ENCODE data around the gene SCAMP5. TPM values are rescaled to one million over a fixed set of nuclear protein-coding genes. Genes with fewer than 3 reads are reported as not detected.

SCAMP5 gene
- total RNA-seq, 2 experiments from 2014 or later, result 3.9 to 4.5 TPM

DNA sequence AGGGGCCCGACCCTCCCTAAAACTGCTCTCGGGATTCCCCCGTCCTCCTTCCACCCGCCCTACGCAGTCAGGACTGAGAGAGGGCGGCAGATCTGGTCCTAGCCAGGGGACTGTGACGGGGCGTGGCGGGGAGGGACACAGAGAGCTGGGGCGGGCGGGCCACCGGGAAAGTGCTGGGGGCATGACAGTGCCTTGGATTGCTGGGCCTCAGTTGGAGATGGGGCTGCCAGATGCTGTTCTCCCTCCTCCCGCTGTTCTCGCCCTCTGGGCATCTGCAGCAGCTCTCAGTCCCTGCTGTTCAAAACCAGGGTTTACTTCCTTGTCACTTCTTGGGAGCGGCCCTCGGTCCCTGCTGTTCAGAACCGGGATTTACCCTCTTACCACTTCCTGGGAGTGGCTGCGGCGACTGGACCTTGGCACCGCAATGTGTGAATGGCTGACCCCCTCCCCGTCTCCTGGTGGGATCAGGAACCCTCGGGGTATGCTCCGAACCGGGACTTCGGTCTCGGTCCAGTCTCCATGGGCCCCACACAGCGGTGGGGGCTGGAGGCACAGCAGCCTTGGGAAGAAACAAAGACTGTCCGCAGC is 36.9 kb upstream of the SCAMP5 start:
- Mint-ChIP-seq H3K27me3 (peaks cover 25% of the 10 kb centered on the region), H3K4me1 (peaks cover 46% of the 10 kb centered on the region), H3K4me3 (peak overlapping the region; percentile 26), H3K36me3 (ENCODE audit: low read depth) (no peaks in the 10 kb centered on the region), H3K9me3 (ENCODE audit: low read depth) (no peaks in the 10 kb centered on the region), H3K27ac (no peak overlapping the region)
- no peak for ATAC-seq
- DNase-seq, result peak; percentile 41
- POLR2A ChIA-PET, result no interaction called here
- intact Hi-C loops (cut with DNase I, micrococcal nuclease), result loop anchor here (5.0 to 10.0 kb wide), 3 partner anchors 176 to 494 kb away; partner anchors contain the start of genes CSK (in 1 of the 2) and SIN3A (in 1 of the 2)
- CTCF ChIA-PET, result interaction anchor here (0.8 to 3.0 kb wide), 4 partner anchors 8 to 101 kb away, joined by 3 to 20 read pairs (median 4); no protein-coding TSS in a partner anchor

DNA sequence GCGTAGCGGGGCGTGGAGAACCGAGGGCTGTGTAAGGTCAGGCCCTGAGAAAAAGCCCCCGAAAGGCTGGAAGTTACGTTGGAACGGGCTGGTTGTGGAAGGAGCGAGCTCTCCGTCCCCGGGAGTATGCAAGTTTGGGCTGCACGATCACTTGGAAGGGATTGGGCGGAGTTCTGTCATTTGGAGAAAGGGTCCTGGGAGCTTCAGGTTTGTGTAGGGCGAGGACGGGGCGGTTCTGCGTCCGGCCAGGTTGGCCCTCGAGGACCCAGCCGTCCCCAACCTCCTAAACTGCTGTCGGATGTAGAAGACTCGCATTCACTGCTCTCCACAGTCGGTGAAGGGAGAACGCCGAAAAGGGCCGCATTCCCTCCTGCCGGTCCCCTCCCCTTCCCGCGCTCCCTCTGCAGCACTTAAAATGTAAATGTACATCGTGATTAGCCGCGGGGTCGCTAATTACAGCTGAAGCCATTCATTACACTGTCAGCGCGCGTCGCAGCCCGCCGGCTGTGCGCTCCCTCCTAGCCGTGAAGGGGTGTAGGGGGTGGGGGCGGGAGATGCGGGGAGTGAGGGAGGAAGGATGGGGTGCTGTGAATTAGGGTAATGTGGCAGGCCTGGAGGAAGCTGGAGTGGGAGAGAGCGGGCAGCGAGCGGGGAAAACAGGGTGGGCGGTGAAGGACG is 36.3 kb upstream of the SCAMP5 start:
- Mint-ChIP-seq H3K27me3 (peaks cover 25% of the 10 kb centered on the region), H3K27ac (no peak overlapping the region), H3K9me3 (ENCODE audit: low read depth) (no peaks in the 10 kb centered on the region), H3K4me3 (peak overlapping the region; percentile 38), H3K4me1 (peaks cover 46% of the 10 kb centered on the region), H3K36me3 (ENCODE audit: low read depth) (no peaks in the 10 kb centered on the region)
- intact Hi-C loops (cut with DNase I, micrococcal nuclease), result loop anchor here (5.0 to 10.0 kb wide), 3 partner anchors 177 to 493 kb away; partner anchors contain the start of genes CSK (in 1 of the 2) and SIN3A (in 1 of the 2)
- CTCF ChIA-PET, result interaction anchor here (0.5 to 3.0 kb wide), 6 partner anchors 9 to 165 kb away, joined by 3 to 20 read pairs (median 3); no protein-coding TSS in a partner anchor
- peak; percentile 17 for DNase-seq
- POLR2A ChIA-PET, result interaction anchor here (0.6 kb wide), 1 partner anchor 408 kb away, joined by 3 read pairs; no protein-coding TSS in a partner anchor
- ATAC-seq, result no peak

- no peak for ATAC-seq
- Mint-ChIP-seq H3K36me3 (ENCODE audit: low read depth) (no peaks in the 10 kb centered on the region), H3K27ac (no peak overlapping the region), H3K27me3 (peaks cover 25% of the 10 kb centered on the region), H3K4me3 (no peak overlapping the region), H3K4me1 (peaks cover 46% of the 10 kb centered on the region), H3K9me3 (ENCODE audit: low read depth) (no peaks in the 10 kb centered on the region)
- CTCF ChIA-PET, result interaction anchor here (0.8 to 3.0 kb wide), 6 partner anchors 9 to 165 kb away, joined by 3 to 20 read pairs (median 4); no protein-coding TSS in a partner anchor
- no peak for DNase-seq
- intact Hi-C loops (cut with DNase I, micrococcal nuclease), result loop anchor here (5.0 to 10.0 kb wide), 3 partner anchors 177 to 493 kb away; partner anchors contain the start of genes CSK (in 1 of the 2) and SIN3A (in 1 of the 2)
- POLR2A ChIA-PET, result interaction anchor here (0.6 kb wide), 1 partner anchor 409 kb away, joined by 3 read pairs; no protein-coding TSS in a partner anchor
Observed at GRCh38 chr15:74959586-74959939, 35.8 kb upstream of the SCAMP5 start.

- no peak for DNase-seq
- POLR2A ChIA-PET, result interaction anchor here (1.1 to 1.2 kb wide), 2 partner anchors 17 to 63 kb away, joined by 4 to 6 read pairs; partner anchors contain the start of gene PPCDC
- CTCF ChIA-PET, result interaction anchor here (0.8 to 3.0 kb wide), 6 partner anchors 10 to 166 kb away, joined by 3 to 20 read pairs (median 4); no protein-coding TSS in a partner anchor
- intact Hi-C loops (cut with DNase I, micrococcal nuclease), result loop anchor here in 1 of 2 experiments (2.0 kb wide), 1 partner anchor 63 kb away; the partner anchor contains the start of gene PPCDC
- H3K27ac Mint-ChIP-seq, result peak overlapping the region; percentile 72
- no peaks in the 10 kb centered on the region for H3K9me3 Mint-ChIP-seq (ENCODE audit: low read depth)
- peaks cover 41% of the 10 kb centered on the region for H3K4me1 Mint-ChIP-seq
- no peaks in the 10 kb centered on the region for H3K36me3 Mint-ChIP-seq (ENCODE audit: low read depth)
- H3K4me3 Mint-ChIP-seq, result no peak overlapping the region
- peaks cover 25% of the 10 kb centered on the region for H3K27me3 Mint-ChIP-seq
- no peak for ATAC-seq
Observed at GRCh38 chr15:74960286-74960685, 35.1 kb upstream of the SCAMP5 start.

GRCh38 chr15:74960995-74961588 is 34.3 kb upstream of the SCAMP5 start:
- Mint-ChIP-seq H3K9me3 (ENCODE audit: low read depth) (no peaks in the 10 kb centered on the region), H3K4me1 (peaks cover 37% of the 10 kb centered on the region), H3K27me3 (peaks cover 25% of the 10 kb centered on the region), H3K36me3 (ENCODE audit: low read depth) (no peaks in the 10 kb centered on the region), H3K27ac (peak overlapping the region; percentile 32), H3K4me3 (no peak overlapping the region)
- ATAC-seq, result peak; percentile 53
- peak; percentile 39 for DNase-seq
- ChIA-PET POLR2A (interaction anchor here (0.6 to 1.2 kb wide), 3 partner anchors 18 to 62 kb away, joined by 3 to 6 read pairs (median 4); partner anchors contain the start of gene PPCDC), CTCF (interaction anchor here (1.0 to 3.0 kb wide), 8 partner anchors 11 to 193 kb away, joined by 3 to 20 read pairs (median 4); no protein-coding TSS in a partner anchor)
- intact Hi-C loops (cut with DNase I, micrococcal nuclease), result loop anchor here (1.0 to 2.0 kb wide), 3 partner anchors 23 to 240 kb away; partner anchors contain the start of genes C15orf39 (in 1 of the 2) and PPCDC (in 1 of the 2)

- ATAC-seq, result no peak
- POLR2A ChIA-PET, result interaction anchor here (0.6 to 1.1 kb wide), 2 partner anchors 18 to 27 kb away, joined by 3 to 4 read pairs; no protein-coding TSS in a partner anchor
- no peak overlapping the region for H3K27ac Mint-ChIP-seq
- DNase-seq, result no peak
- H3K36me3 Mint-ChIP-seq (ENCODE audit: low read depth), result no peaks in the 10 kb centered on the region
- CTCF ChIA-PET, result interaction anchor here (0.6 to 3.0 kb wide), 7 partner anchors 11 to 239 kb away, joined by 3 to 20 read pairs (median 4); no protein-coding TSS in a partner anchor
- H3K4me1 Mint-ChIP-seq, result peaks cover 37% of the 10 kb centered on the region
- H3K27me3 Mint-ChIP-seq, result peaks cover 25% of the 10 kb centered on the region
- intact Hi-C loops (cut with DNase I, micrococcal nuclease), result loop anchor here (1.0 to 2.0 kb wide), 3 partner anchors 23 to 240 kb away; partner anchors contain the start of genes C15orf39 (in 1 of the 2) and PPCDC (in 1 of the 2)
- no peaks in the 10 kb centered on the region for H3K9me3 Mint-ChIP-seq (ENCODE audit: low read depth)
- no peak overlapping the region for H3K4me3 Mint-ChIP-seq
Observed at GRCh38 chr15:74961616-74962015, 33.7 kb upstream of the SCAMP5 start.

- Mint-ChIP-seq H3K4me3 (no peak overlapping the region), H3K27ac (no peak overlapping the region), H3K36me3 (ENCODE audit: low read depth) (no peaks in the 10 kb centered on the region), H3K27me3 (peaks cover 25% of the 10 kb centered on the region), H3K9me3 (ENCODE audit: low read depth) (no peaks in the 10 kb centered on the region), H3K4me1 (peaks cover 37% of the 10 kb centered on the region)
- ChIA-PET POLR2A (no interaction called here), CTCF (interaction anchor here (0.6 to 1.5 kb wide), 6 partner anchors 15 to 238 kb away, joined by 3 to 4 read pairs (median 3); no protein-coding TSS in a partner anchor)
- no peak for DNase-seq
- no peak for ATAC-seq
- intact Hi-C loops (cut with DNase I, micrococcal nuclease), result no loop called here
Observed at GRCh38 chr15:74962219-74962618, 33.1 kb upstream of the SCAMP5 start.

- Mint-ChIP-seq H3K9me3 (ENCODE audit: low read depth) (no peaks in the 10 kb centered on the region), H3K36me3 (ENCODE audit: low read depth) (no peaks in the 10 kb centered on the region), H3K4me1 (peaks cover 33% of the 10 kb centered on the region), H3K27me3 (peaks cover 21% of the 10 kb centered on the region), H3K4me3 (no peak overlapping the region), H3K27ac (no peak overlapping the region)
- CTCF ChIA-PET, result interaction anchor here (0.7 to 1.5 kb wide), 3 partner anchors 15 to 194 kb away, joined by 3 to 4 read pairs (median 3); no protein-coding TSS in a partner anchor
- no peak for DNase-seq
- POLR2A ChIA-PET, result no interaction called here
- no peak for ATAC-seq
- intact Hi-C loops (cut with DNase I, micrococcal nuclease), result no loop called here
Observed at GRCh38 chr15:74962671-74963070, 32.7 kb upstream of the SCAMP5 start.

DNA sequence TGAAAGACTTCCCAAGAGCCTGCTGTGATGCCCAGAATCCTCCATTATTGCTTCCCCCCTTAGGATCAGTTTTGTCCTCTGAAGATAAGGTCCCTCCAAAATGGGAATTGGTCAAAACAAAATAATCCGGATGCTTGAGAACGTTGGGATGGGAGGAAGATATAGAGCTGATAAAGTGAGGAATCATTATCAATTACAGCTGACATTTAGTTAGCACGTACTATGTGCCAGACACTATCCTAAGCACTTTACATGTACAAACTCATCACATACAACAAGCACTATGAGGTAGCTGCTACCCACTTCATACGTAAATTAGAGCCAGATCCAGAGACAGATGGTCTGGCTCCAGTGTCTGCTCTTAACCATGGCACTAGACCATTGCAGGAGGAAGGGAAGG is 32.1 kb upstream of the SCAMP5 start:
- POLR2A ChIA-PET, result no interaction called here
- no peak for DNase-seq
- Mint-ChIP-seq H3K4me1 (peaks cover 29% of the 10 kb centered on the region), H3K27ac (no peak overlapping the region), H3K9me3 (ENCODE audit: low read depth) (no peaks in the 10 kb centered on the region), H3K27me3 (peaks cover 17% of the 10 kb centered on the region), H3K36me3 (ENCODE audit: low read depth) (no peaks in the 10 kb centered on the region), H3K4me3 (no peak overlapping the region)
- no peak for ATAC-seq
- intact Hi-C loops (cut with DNase I, micrococcal nuclease), result no loop called here
- CTCF ChIA-PET, result interaction anchor here (0.9 to 1.5 kb wide), 2 partner anchors 14 to 191 kb away, joined by 3 to 4 read pairs; no protein-coding TSS in a partner anchor

GRCh38 chr15:74964794-74965193 is 30.6 kb upstream of the SCAMP5 start:
- Mint-ChIP-seq H3K4me1 (peaks cover 16% of the 10 kb centered on the region), H3K27me3 (peaks cover 2% of the 10 kb centered on the region), H3K4me3 (no peak overlapping the region), H3K27ac (no peak overlapping the region), H3K9me3 (ENCODE audit: low read depth) (no peaks in the 10 kb centered on the region), H3K36me3 (ENCODE audit: low read depth) (no peaks in the 10 kb centered on the region)
- ATAC-seq (no peak), DNase-seq (no peak)
- ChIA-PET POLR2A (no interaction called here), CTCF (interaction anchor here (0.6 to 0.8 kb wide), 2 partner anchors 171 to 315 kb away, joined by 3 read pairs; no protein-coding TSS in a partner anchor)
- intact Hi-C loops (cut with DNase I, micrococcal nuclease), result no loop called here
